H1 (cell line): ENCODE measurements around the gene ANAPC5. TPM values are rescaled to one million over a fixed set of nuclear protein-coding genes. Genes with fewer than 3 reads are reported as not detected.

Experiments
- CTCF ChIA-PET: fragments of 300-600 bp; sonication (Branson Sonifier 250); formaldehyde crosslinking; loops from one replicate; lab custom pipeline; 2021; ENCODE audit not compliant: partially characterized antibody; lab: Charles Lee
- POLR2A ChIA-PET: fragments of 300-600 bp; sonication (Branson Sonifier 250); formaldehyde crosslinking; loops from one replicate; lab custom pipeline; 2021; ENCODE audit warnings: inconsistent platforms; ENCODE audit not compliant: partially characterized antibody; lab: Charles Lee
- DNase-seq, 2 experiments: peaks; one replicate each; pipeline versions ENCODE4 v3.0.0 to v3.0.0-alpha.2; 2010 to 2022; ENCODE audit warnings: low spot score in 2 of 2, low read depth in 1 of 2, mixed read lengths in 1 of 2
- FAIRE-seq: peaks from 2 replicates; lab custom pipeline; 2011; peaks lifted over from hg19 to GRCh38; lab: Jason Lieb, UNC
- H2AFZ ChIP-seq: 2 replicates; pipeline ENCODE4 v1.8.1; 2012; ENCODE audit warnings: low read length, inconsistent platforms
- H2AK5ac ChIP-seq: 2 replicates; pipeline ENCODE4 v1.6.1; 2013; ENCODE audit warnings: low read depth, low read length
- H2BK120ac ChIP-seq: replicated peaks from 2 replicates; pipeline ENCODE3; 2013; ENCODE audit warnings: low read depth, low read length, inconsistent platforms
- H2BK12ac ChIP-seq: 2 replicates; pipeline ENCODE4 v1.6.1; 2013; ENCODE audit warnings: low read depth, low read length
- H2BK15ac ChIP-seq: 2 replicates; pipeline ENCODE4 v1.6.1; 2013; ENCODE audit warnings: low read length
- H2BK20ac ChIP-seq: 2 replicates; pipeline ENCODE4 v1.6.1; 2013; ENCODE audit warnings: low read length
- H2BK5ac ChIP-seq: 2 replicates; pipeline ENCODE4 v1.6.1; 2013; ENCODE audit warnings: low read depth, low read length
- H3K14ac ChIP-seq: 2 replicates; pipeline ENCODE4 v1.6.1; 2013; ENCODE audit warnings: inconsistent platforms; ENCODE audit not compliant: insufficient read length
- H3K18ac ChIP-seq: 2 replicates; pipeline ENCODE4 v1.6.1; 2013; ENCODE audit warnings: low read length; ENCODE audit errors: extremely low read depth
- H3K23ac ChIP-seq: 2 replicates; pipeline ENCODE4 v1.6.1; 2013; ENCODE audit warnings: inconsistent platforms; ENCODE audit not compliant: insufficient read length
- H3K23me2 ChIP-seq: 2 replicates; pipeline ENCODE4 v1.6.1; 2013; ENCODE audit warnings: low read depth, low read length
- H3K27ac ChIP-seq: 2 replicates; pipeline ENCODE4 v1.6.1; 2011; ENCODE audit warnings: low read depth, low read length, inconsistent platforms
- H3K27me3 ChIP-seq, 4 experiments: replicated peaks in 1 of 4; 1 replicate in 1 of 4; 2 replicates in 3 of 4; pipeline versions ENCODE4 v1.6.1 to v1.8.1; 2011 to 2013; ENCODE audit warnings: low read length in 3 of 4, mild to moderate bottlenecking in 3 of 4, inconsistent platforms in 2 of 4, mixed read lengths in 2 of 4, moderate library complexity in 1 of 4; ENCODE audit not compliant: control insufficient read depth in 3 of 4, insufficient read depth in 3 of 4; ENCODE audit errors: extremely low read depth in 1 of 4
- H3K36me3 ChIP-seq, 4 experiments: 2 replicates each; pipeline versions ENCODE4 v1.6.1 to v1.8.1; 2011 to 2013; ENCODE audit warnings: mild to moderate bottlenecking in 4 of 4, low read length in 3 of 4, moderate library complexity in 2 of 4, control low read depth in 1 of 4, inconsistent platforms in 1 of 4; ENCODE audit not compliant: insufficient read depth in 4 of 4, control insufficient read depth in 2 of 4
- H3K4ac ChIP-seq: replicated peaks from 2 replicates; pipeline ENCODE3; 2013; ENCODE audit warnings: low read length, low read depth, mixed read lengths, inconsistent platforms; ENCODE audit not compliant: insufficient read length
- H3K4me1 ChIP-seq, 4 experiments: replicated peaks in 1 of 4; 1 replicate in 1 of 4; 2 replicates in 3 of 4; pipeline versions ENCODE4 v1.6.1 to v1.8.1; 2011 to 2013; ENCODE audit warnings: low read length in 3 of 4, inconsistent platforms in 2 of 4, mixed read lengths in 1 of 4; ENCODE audit not compliant: insufficient read depth in 4 of 4, control insufficient read depth in 3 of 4
- H3K4me2 ChIP-seq, 2 experiments: 2 replicates each; pipeline versions ENCODE4 v1.6.1 to v1.8.1; 2011 to 2013; ENCODE audit warnings: low read depth in 2 of 2, low read length in 2 of 2, control low read depth in 1 of 2, inconsistent platforms in 1 of 2, mild to moderate bottlenecking in 1 of 2; ENCODE audit not compliant: insufficient read depth in 1 of 2
- H3K4me3 ChIP-seq, 4 experiments: fragments of 200-600, 300-600 bp in 1 of 4; sonication (generic), shearing (Covaris generic), sonication (Bioruptor Twin) in 1 of 4; 2 replicates each; pipeline versions ENCODE4 v1.5.1 to v1.8.1; 2011 to 2016; ENCODE audit warnings: low read length in 4 of 4, low read depth in 3 of 4, control low read depth in 2 of 4, inconsistent platforms in 2 of 4, mild to moderate bottlenecking in 2 of 4, mixed read lengths in 1 of 4, moderate library complexity in 1 of 4; ENCODE audit not compliant: insufficient read depth in 2 of 4; ENCODE audit errors: extremely low read depth in 1 of 4
- H3K56ac ChIP-seq: replicated peaks from 2 replicates; pipeline ENCODE3; 2013; ENCODE audit warnings: low read depth, mild to moderate bottlenecking, mixed read lengths, low read length, inconsistent platforms; ENCODE audit not compliant: insufficient read length
- H3K79me1 ChIP-seq: 2 replicates; pipeline ENCODE4 v1.6.1; 2013; ENCODE audit warnings: low read depth, low read length, control low read depth
- H3K79me2 ChIP-seq, 2 experiments: 2 replicates each; pipeline versions ENCODE4 v1.6.1 to v1.8.1; 2012 to 2013; ENCODE audit warnings: low read length in 2 of 2, mild to moderate bottlenecking in 2 of 2, inconsistent platforms in 1 of 2; ENCODE audit not compliant: insufficient read depth in 2 of 2, control insufficient read depth in 1 of 2
- H3K9ac ChIP-seq, 4 experiments: replicated peaks in 1 of 4; 1 replicate in 1 of 4; 2 replicates in 3 of 4; pipeline versions ENCODE4 v1.6.1 to v1.8.1; 2011 to 2013; ENCODE audit warnings: low read depth in 3 of 4, low read length in 3 of 4, control low read depth in 2 of 4, mild to moderate bottlenecking in 2 of 4, moderate library complexity in 2 of 4, inconsistent platforms in 1 of 4; ENCODE audit errors: extremely low read depth in 1 of 4
- H3K9me3 ChIP-seq, 2 experiments: 2 replicates each; pipeline versions ENCODE4 v1.6.1 to v1.8.1; 2012 to 2013; ENCODE audit warnings: mild to moderate bottlenecking in 2 of 2, moderate library complexity in 2 of 2, control low read depth in 1 of 2, inconsistent platforms in 1 of 2, low read depth in 1 of 2, low read length in 1 of 2, mixed read lengths in 1 of 2; ENCODE audit not compliant: insufficient read depth in 2 of 2
- H4K20me1 ChIP-seq, 2 experiments: replicated peaks in 1 of 2; 2 replicates each; pipeline versions ENCODE3 to v1.8.1; 2011 to 2013; ENCODE audit warnings: inconsistent platforms in 2 of 2, low read length in 2 of 2, mild to moderate bottlenecking in 1 of 2; ENCODE audit not compliant: insufficient read depth in 2 of 2, control insufficient read depth in 1 of 2
- H4K5ac ChIP-seq: 2 replicates; pipeline ENCODE4 v1.6.1; 2013; ENCODE audit warnings: low read length, low read depth, mixed read lengths, inconsistent platforms; ENCODE audit not compliant: insufficient read length
- H4K8ac ChIP-seq: 2 replicates; pipeline ENCODE4 v1.8.0; 2013; ENCODE audit warnings: mild to moderate bottlenecking, moderate library complexity, low read length, inconsistent platforms; ENCODE audit not compliant: insufficient read depth; ENCODE audit errors: extremely low read depth
- H4K91ac ChIP-seq: replicated peaks from 2 replicates; pipeline ENCODE3; 2013; ENCODE audit warnings: low read length, mixed read lengths, inconsistent platforms; ENCODE audit not compliant: insufficient read length
- GTF2F1 ChIP-seq: IDR thresholded peaks from 2 replicates; pipeline ENCODE4 v1.6.1; 2012; ENCODE audit warnings: low read depth, low read length, improper control_type of control experiment, borderline replicate concordance
- WGBS, 2 experiments: shearing (Covaris generic) in 1 of 2; methylation state at CpG; one replicate each; pipeline versions ENCODE4 v1.1.6 to v1.1.7; 2013 to 2015; ENCODE audit warnings: low lambda C conversion rate in 2 of 2, mixed read lengths in 2 of 2, inconsistent platforms in 1 of 2, low coverage in 1 of 2, missing lambda C conversion rate in 1 of 2; ENCODE audit not compliant: insufficient replicate concordance in 2 of 2, insufficient coverage in 1 of 2, insufficient read length in 1 of 2; ENCODE audit errors: extremely low coverage in 1 of 2, missing lambda C conversion rate in 1 of 2; 5-methylcytosine and 5-hydroxymethylcytosine counted together
- polyA plus RNA-seq, 7 experiments: library from polyadenylated mRNA; depleted of rRNA in 3 of 7; stranded (reverse) in 5 of 7; unstranded in 2 of 7; fragments of >200 nt in 5 of 7; fragments of 200-250 nt in 2 of 7; gene quantifications; 1 replicate in 5 of 7; 2 replicates in 1 of 7; 4 replicates in 1 of 7; pipeline versions ENCODE4 v1.2.1 to v1.2.3, GENCODE V29; 2011 to 2013; ENCODE audit warnings: missing spikeins in 2 of 7, mixed read lengths in 2 of 7
- total RNA-seq: library from RNA; stranded (reverse); fragmentation: NEBNext Ultra II Directional; extraction: Animal tissue kit (Norgen Biotek cat#: 25700); gene quantifications from 2 replicates; pipeline ENCODE4 v1.2.1, GENCODE V29; 2021

ANAPC5 gene
- total and polyA plus RNA-seq, 2 of the 8 experiments (the other 6 are each of a cell fraction or from before 2014, with no cell fraction given), result 103 to 127 TPM

DNA sequence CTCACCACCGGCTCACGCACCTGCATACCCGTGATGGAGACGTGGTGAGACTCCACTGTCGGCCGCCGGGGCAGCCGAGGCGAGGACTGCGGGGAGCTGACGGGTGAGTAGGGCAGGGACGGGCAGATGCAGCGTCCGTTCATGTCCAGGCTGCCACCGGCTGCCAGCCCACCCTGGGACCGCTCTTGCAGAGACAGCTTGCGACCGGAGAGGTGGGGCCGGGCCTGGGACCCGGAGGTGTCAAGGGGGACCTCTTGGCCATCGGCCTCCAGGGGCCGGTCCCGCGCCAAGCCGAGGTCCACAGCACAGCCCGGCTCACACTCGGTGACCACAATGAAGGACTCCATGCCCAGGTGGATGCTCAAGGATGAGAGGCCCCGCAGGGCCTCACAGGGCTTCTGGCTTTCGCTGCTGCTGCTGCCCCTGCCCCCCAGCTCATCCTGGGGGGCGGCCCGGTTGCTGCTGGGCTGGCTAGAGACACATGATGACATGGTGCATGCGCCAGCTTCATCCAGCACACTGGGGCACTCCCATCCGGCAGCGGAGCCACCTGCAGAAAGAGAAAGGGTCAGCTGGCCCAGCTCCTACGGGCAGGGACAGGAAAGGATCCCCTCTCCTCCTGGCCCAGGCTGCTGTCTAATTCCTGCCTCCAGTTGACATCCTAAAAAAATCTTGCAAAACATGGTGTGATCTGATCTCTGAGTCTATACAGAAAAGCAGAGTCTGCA, 78.0 kb downstream of the ANAPC5 start:
- Histone ChIP-seq H2BK20ac (no peak overlapping the region), H3K27me3 (no peaks in the 10 kb centered on the region), H2AK5ac (no peak overlapping the region), H2BK5ac (no peak overlapping the region), H4K8ac (no peak overlapping the region), H3K4me3 (no peak overlapping the region), H3K27ac (no peak overlapping the region), H3K23ac (no peak overlapping the region), H3K9ac (no peak overlapping the region), H2AFZ (no peak overlapping the region), H3K79me2 (no peaks in the 10 kb centered on the region; a peak in 1 of 4 replicates), H3K14ac (no peak overlapping the region), H4K20me1 (peaks cover 0 to 6% of the 10 kb centered on the region in 2 experiments), H3K56ac (no peak overlapping the region), H2BK12ac (no peak overlapping the region), H3K18ac (no peak overlapping the region), H4K5ac (no peak overlapping the region), H3K9me3 (no peaks in the 10 kb centered on the region), H3K4ac (no peak overlapping the region), H2BK15ac (no peak overlapping the region), H2BK120ac (no peak overlapping the region), H3K4me1 (peaks cover 0 to 3% (median 0%) of the 10 kb centered on the region in 4 experiments; a peak in 1 of 7 replicates), H3K79me1 (no peaks in the 10 kb centered on the region), H4K91ac (no peak overlapping the region), H3K23me2 (no peaks in the 10 kb centered on the region), H3K36me3 (peaks cover 0 to 13% (median 3%) of the 10 kb centered on the region in 4 experiments; a peak in 5 of 8 replicates), H3K4me2 (no peak overlapping the region)
- DNase-seq (no peak), FAIRE-seq (no peak)
- POLR2A ChIA-PET, result interaction anchor here (1.3 kb wide), 1 partner anchor 12 kb away, joined by 3 read pairs; no protein-coding TSS in a partner anchor
- WGBS, 2 experiments, result 93% methylated on average over 22 of the region's 35 CpGs; no CpG with 5 or more reads in 1 of the 2 experiments
- no peak for TF ChIP-seq GTF2F1
- CTCF ChIA-PET, result interaction anchor here (0.6 kb wide), 1 partner anchor 906 kb away, joined by 3 read pairs; no protein-coding TSS in a partner anchor
